SK-N-SH treated with all-trans-retinoic acid at 6 μM for 48 hours (cell line): ENCODE measurements around the gene RNF111.

ENCODE experiments used
- BACH2 ChIP-seq: fragments of 250-450 bp; sonication (Bioruptor Pico); IDR thresholded peaks from 2 replicates; pipeline ENCODE4 v1.9.0; 2021; ENCODE audit warnings: mild to moderate bottlenecking, borderline replicate concordance
- CREB5 ChIP-seq: fragments of 250-450 bp; sonication (Bioruptor Pico); IDR thresholded peaks from 2 replicates; pipeline ENCODE4 v1.5.1; 2020; ENCODE audit warnings: low read depth, mild to moderate bottlenecking, moderate library complexity
- ISL1 ChIP-seq: fragments of 250-450 bp; sonication (Bioruptor Pico); IDR thresholded peaks from 2 replicates; pipeline ENCODE4 v2.1.2; 2022; ENCODE audit warnings: mild to moderate bottlenecking, moderate library complexity
- OSR1 ChIP-seq: fragments of 250-450 bp; sonication (Bioruptor Pico); IDR thresholded peaks from 2 replicates; pipeline ENCODE4 v1.8.0; 2022; ENCODE audit warnings: moderate library complexity, mild to moderate bottlenecking, inconsistent platforms
- PATZ1 ChIP-seq: fragments of 250-450 bp; sonication (Bioruptor Pico); IDR thresholded peaks from 2 replicates; pipeline ENCODE4 v1.8.0; 2020; ENCODE audit warnings: mild to moderate bottlenecking, moderate library complexity, borderline replicate concordance
- POU6F1 ChIP-seq: fragments of 250-450 bp; sonication (Bioruptor Pico); IDR thresholded peaks from 2 replicates; pipeline ENCODE4 v1.8.0; 2021; ENCODE audit warnings: low read depth, mild to moderate bottlenecking, moderate library complexity, borderline replicate concordance
- PPARA ChIP-seq: fragments of 250-450 bp; sonication (Bioruptor Pico); IDR thresholded peaks from 2 replicates; pipeline ENCODE4 v1.5.0; 2020; ENCODE audit warnings: mild to moderate bottlenecking, borderline replicate concordance
- RARB ChIP-seq: fragments of 250-450 bp; sonication (Bioruptor Pico); IDR thresholded peaks from 2 replicates; pipeline ENCODE4 v1.8.0; 2021; ENCODE audit warnings: mild to moderate bottlenecking, moderate library complexity
- TCF4 ChIP-seq: fragments of 250-450 bp; sonication (Bioruptor Pico); IDR thresholded peaks from 2 replicates; pipeline ENCODE4 v1.8.0; 2021; ENCODE audit warnings: mild to moderate bottlenecking, moderate library complexity, borderline replicate concordance
- TSHZ2 ChIP-seq: fragments of 250-450 bp; sonication (Bioruptor Pico); IDR thresholded peaks from 2 replicates; pipeline ENCODE4 v1.5.0; 2020; ENCODE audit warnings: mild to moderate bottlenecking, moderate library complexity
- ZFP3 ChIP-seq: fragments of 250-450 bp; sonication (Bioruptor Pico); IDR thresholded peaks from 2 replicates; pipeline ENCODE4 v1.5.0; 2020; ENCODE audit warnings: mild to moderate bottlenecking, moderate library complexity
- ZFP30 ChIP-seq: fragments of 450-650 bp; formaldehyde crosslinking; IDR thresholded peaks from 2 replicates; pipeline ENCODE4 v1.5.0; 2022; ENCODE audit warnings: mild to moderate bottlenecking, moderate library complexity
- ZNF565 ChIP-seq: fragments of 450-650 bp; formaldehyde crosslinking; conservative IDR thresholded peaks from 2 replicates; pipeline ENCODE4 v1.5.0; 2020; ENCODE audit warnings: low read depth, mild to moderate bottlenecking, moderate library complexity

GRCh38 chr15:58958811-58959210 lies 28.7 kb upstream of the RNF111 start:
- TF ChIP-seq CREB5 (CRISPR knock-in tag) (no peak), ZNF565 (no peak), ISL1 (no peak), OSR1 (CRISPR knock-in tag) (no peak), ZFP30 (CRISPR knock-in tag) (no peak), PATZ1 (CRISPR knock-in tag) (no peak), TSHZ2 (CRISPR knock-in tag) (no peak), BACH2 (CRISPR knock-in tag) (no peak), TCF4 (CRISPR knock-in tag) (no peak), RARB (no peak), ZFP3 (CRISPR knock-in tag) (no peak), POU6F1 (CRISPR knock-in tag) (no peak), PPARA (CRISPR knock-in tag) (no peak)
